ENCODE data around the gene VAPA. TPM values are rescaled to one million over a fixed set of nuclear protein-coding genes. Genes with fewer than 3 reads are reported as not detected.

Gene VAPA
- total and polyA plus RNA-seq, 9 of the 15 experiments (the other 6 are each of a cell fraction or from before 2014, with no cell fraction given): 219 to 902 (median 526) TPM

DNA sequence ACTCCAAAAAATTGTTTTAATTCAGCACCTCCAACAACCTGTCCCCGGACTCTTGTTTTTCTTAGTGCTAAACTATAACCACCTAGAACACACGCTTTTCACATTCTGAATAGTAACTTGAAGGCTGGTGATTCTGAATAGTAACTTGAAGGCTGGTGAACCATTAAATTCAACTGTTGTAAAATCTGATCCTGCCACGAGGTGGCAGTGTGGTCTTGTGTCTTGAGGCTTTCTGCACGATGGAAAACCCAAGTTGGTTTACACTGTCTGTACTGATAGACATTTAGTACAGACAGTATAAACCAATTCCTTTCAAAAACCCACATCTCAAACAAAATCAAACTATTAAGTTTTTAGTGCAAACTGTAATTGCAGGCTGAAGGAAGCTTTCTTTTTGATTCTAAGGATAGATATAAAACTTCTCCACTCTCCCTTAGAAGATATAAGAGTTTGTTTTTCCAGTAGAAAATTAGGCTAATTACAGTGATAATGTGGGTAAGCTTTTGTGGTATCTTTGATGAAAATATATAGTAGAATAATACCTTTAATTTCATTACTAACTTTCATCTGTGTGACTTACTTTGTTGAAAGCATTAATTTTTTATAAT, 57.6 kb downstream of the VAPA start (continued):
- TF ChIP-seq, protein P1, sequence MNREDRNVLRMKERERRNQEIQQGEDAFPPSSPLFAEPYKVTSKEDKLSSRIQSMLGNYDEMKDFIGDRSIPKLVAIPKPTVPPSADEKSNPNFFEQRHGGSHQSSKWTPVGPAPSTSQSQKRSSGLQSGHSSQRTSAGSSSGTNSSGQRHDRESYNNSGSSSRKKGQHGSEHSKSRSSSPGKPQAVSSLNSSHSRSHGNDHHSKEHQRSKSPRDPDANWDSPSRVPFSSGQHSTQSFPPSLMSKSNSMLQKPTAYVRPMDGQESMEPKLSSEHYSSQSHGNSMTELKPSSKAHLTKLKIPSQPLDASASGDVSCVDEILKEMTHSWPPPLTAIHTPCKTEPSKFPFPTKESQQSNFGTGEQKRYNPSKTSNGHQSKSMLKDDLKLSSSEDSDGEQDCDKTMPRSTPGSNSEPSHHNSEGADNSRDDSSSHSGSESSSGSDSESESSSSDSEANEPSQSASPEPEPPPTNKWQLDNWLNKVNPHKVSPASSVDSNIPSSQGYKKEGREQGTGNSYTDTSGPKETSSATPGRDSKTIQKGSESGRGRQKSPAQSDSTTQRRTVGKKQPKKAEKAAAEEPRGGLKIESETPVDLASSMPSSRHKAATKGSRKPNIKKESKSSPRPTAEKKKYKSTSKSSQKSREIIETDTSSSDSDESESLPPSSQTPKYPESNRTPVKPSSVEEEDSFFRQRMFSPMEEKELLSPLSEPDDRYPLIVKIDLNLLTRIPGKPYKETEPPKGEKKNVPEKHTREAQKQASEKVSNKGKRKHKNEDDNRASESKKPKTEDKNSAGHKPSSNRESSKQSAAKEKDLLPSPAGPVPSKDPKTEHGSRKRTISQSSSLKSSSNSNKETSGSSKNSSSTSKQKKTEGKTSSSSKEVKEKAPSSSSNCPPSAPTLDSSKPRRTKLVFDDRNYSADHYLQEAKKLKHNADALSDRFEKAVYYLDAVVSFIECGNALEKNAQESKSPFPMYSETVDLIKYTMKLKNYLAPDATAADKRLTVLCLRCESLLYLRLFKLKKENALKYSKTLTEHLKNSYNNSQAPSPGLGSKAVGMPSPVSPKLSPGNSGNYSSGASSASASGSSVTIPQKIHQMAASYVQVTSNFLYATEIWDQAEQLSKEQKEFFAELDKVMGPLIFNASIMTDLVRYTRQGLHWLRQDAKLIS (CRISPR knock-in tag; IDR thresholded peaks at IDR 0.05): no peak
- TF ChIP-seq CBX2 (IDR thresholded peaks at IDR 0.05; ENCODE audit: insufficient read depth, low read length, poor library complexity, severe bottlenecking): no peak
- TF ChIP-seq ZNF584 (CRISPR knock-in tag; IDR thresholded peaks at IDR 0.05; ENCODE audit: low read depth): no peak
- TF ChIP-seq KLF16 (IDR thresholded peaks at IDR 0.05): no peak
- TF ChIP-seq NFXL1 (CRISPR knock-in tag; IDR thresholded peaks at IDR 0.05): no peak
- TF ChIP-seq NR2C1 (IDR thresholded peaks at IDR 0.05): no peak
- TF ChIP-seq NR2C1 (tag; IDR thresholded peaks at IDR 0.05): no peak
- no peak for TF ChIP-seq KLF10 (CRISPR knock-in tag; IDR thresholded peaks at IDR 0.05)
- no peak for TF ChIP-seq CBX1 (IDR thresholded peaks at IDR 0.05; ENCODE audit: low read depth)
- no peak for TF ChIP-seq FOXA3 (CRISPR knock-in tag; conservative IDR thresholded peaks at IDR 0.05 in 1 of 2, IDR thresholded peaks at IDR 0.05 in 1 of 2)
- TF ChIP-seq, protein P2, sequence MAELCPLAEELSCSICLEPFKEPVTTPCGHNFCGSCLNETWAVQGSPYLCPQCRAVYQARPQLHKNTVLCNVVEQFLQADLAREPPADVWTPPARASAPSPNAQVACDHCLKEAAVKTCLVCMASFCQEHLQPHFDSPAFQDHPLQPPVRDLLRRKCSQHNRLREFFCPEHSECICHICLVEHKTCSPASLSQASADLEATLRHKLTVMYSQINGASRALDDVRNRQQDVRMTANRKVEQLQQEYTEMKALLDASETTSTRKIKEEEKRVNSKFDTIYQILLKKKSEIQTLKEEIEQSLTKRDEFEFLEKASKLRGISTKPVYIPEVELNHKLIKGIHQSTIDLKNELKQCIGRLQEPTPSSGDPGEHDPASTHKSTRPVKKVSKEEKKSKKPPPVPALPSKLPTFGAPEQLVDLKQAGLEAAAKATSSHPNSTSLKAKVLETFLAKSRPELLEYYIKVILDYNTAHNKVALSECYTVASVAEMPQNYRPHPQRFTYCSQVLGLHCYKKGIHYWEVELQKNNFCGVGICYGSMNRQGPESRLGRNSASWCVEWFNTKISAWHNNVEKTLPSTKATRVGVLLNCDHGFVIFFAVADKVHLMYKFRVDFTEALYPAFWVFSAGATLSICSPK (IDR thresholded peaks at IDR 0.05; ENCODE audit: borderline replicate concordance): no peak
- TF ChIP-seq RCOR1 (IDR thresholded peaks at IDR 0.05; ENCODE audit: borderline replicate concordance in 1 of 2, low read depth in 2 of 2, low read length in 2 of 2): 0 out of 4 replicates have a peak, but pooled peaks of 1 of the 2 experiments have one; percentile 10
- no peak for TF ChIP-seq GATAD2A (IDR thresholded peaks at IDR 0.05)
- TF ChIP-seq MCM3 (IDR thresholded peaks at IDR 0.05): no peak
- TF ChIP-seq HNRNPK (IDR thresholded peaks at IDR 0.05; ENCODE audit: low read depth, low read length, poor library complexity, severe bottlenecking): no peak
- TF ChIP-seq, protein P3, sequence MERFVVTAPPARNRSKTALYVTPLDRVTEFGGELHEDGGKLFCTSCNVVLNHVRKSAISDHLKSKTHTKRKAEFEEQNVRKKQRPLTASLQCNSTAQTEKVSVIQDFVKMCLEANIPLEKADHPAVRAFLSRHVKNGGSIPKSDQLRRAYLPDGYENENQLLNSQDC (CRISPR knock-in tag; IDR thresholded peaks at IDR 0.05): no peak
- TF ChIP-seq SMARCB1 (IDR thresholded peaks at IDR 0.05; ENCODE audit: insufficient read length, low read depth): no peak
